SK-N-SH treated with all-trans-retinoic acid at 6 μM for 48 hours (cell line): ENCODE results near the gene ASIC1.

Experiments
- ESRRG ChIP-seq: fragments of 250-450 bp; sonication (Bioruptor Pico); IDR thresholded peaks from 2 replicates; pipeline ENCODE4 v1.6.1; 2021; ENCODE audit warnings: mild to moderate bottlenecking
- OSR1 ChIP-seq: fragments of 250-450 bp; sonication (Bioruptor Pico); IDR thresholded peaks from 2 replicates; pipeline ENCODE4 v1.8.0; 2022; ENCODE audit warnings: moderate library complexity, mild to moderate bottlenecking, inconsistent platforms
- PATZ1 ChIP-seq: fragments of 250-450 bp; sonication (Bioruptor Pico); IDR thresholded peaks from 2 replicates; pipeline ENCODE4 v1.8.0; 2020; ENCODE audit warnings: mild to moderate bottlenecking, moderate library complexity, borderline replicate concordance
- PPARA ChIP-seq: fragments of 250-450 bp; sonication (Bioruptor Pico); IDR thresholded peaks from 2 replicates; pipeline ENCODE4 v1.5.0; 2020; ENCODE audit warnings: mild to moderate bottlenecking, borderline replicate concordance
- RARB ChIP-seq: fragments of 250-450 bp; sonication (Bioruptor Pico); IDR thresholded peaks from 2 replicates; pipeline ENCODE4 v1.8.0; 2021; ENCODE audit warnings: mild to moderate bottlenecking, moderate library complexity
- SNAI2 ChIP-seq: fragments of 250-450 bp; sonication (Bioruptor Pico); IDR thresholded peaks from 2 replicates; pipeline ENCODE4 v1.5.0; 2020; ENCODE audit warnings: mild to moderate bottlenecking, moderate library complexity
- ZFP3 ChIP-seq: fragments of 250-450 bp; sonication (Bioruptor Pico); IDR thresholded peaks from 2 replicates; pipeline ENCODE4 v1.5.0; 2020; ENCODE audit warnings: mild to moderate bottlenecking, moderate library complexity
- ZFP30 ChIP-seq: fragments of 450-650 bp; formaldehyde crosslinking; IDR thresholded peaks from 2 replicates; pipeline ENCODE4 v1.5.0; 2022; ENCODE audit warnings: mild to moderate bottlenecking, moderate library complexity
- ZNF8 ChIP-seq: fragments of 450-650 bp; formaldehyde crosslinking; IDR thresholded peaks from 2 replicates; pipeline ENCODE4 v1.5.0; 2020; ENCODE audit warnings: mild to moderate bottlenecking, moderate library complexity
- TF ChIP-seq, protein P1 (sequence below): fragments of 250-450 bp; sonication (Bioruptor Pico); IDR thresholded peaks from 2 replicates; pipeline ENCODE4 v1.5.0; 2020; ENCODE audit warnings: mild to moderate bottlenecking, moderate library complexity

DNA sequence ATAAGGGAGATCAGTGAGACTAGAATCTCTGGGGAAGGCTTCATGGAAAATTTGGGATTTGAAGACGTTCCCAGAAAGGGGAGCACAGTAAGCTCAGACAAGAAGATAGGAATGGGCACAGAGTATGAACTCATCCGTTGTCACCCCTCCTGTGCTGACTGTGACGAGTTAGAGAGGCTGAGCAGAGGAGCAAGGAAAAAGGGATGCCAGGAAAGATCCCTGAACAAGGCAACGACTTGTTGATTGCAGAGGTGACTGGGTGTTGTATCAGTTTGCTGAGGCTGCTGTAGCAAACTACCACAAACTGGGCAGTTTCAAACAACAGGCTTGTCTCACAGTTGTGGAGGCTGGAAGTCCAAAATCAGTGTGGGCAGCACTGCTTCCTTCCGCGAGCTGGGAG, 40.6 kb downstream of the ASIC1 start:
- no peak for TF ChIP-seq ZFP3 (CRISPR knock-in tag)
- TF ChIP-seq PATZ1, result no peak
- TF ChIP-seq PPARA (CRISPR knock-in tag), result no peak
- TF ChIP-seq RARB (CRISPR knock-in tag), result no peak
- TF ChIP-seq ZNF8, result no peak
- no peak for TF ChIP-seq ZFP30 (CRISPR knock-in tag)
- TF ChIP-seq SNAI2 (CRISPR knock-in tag), result no peak
- TF ChIP-seq, protein P1, sequence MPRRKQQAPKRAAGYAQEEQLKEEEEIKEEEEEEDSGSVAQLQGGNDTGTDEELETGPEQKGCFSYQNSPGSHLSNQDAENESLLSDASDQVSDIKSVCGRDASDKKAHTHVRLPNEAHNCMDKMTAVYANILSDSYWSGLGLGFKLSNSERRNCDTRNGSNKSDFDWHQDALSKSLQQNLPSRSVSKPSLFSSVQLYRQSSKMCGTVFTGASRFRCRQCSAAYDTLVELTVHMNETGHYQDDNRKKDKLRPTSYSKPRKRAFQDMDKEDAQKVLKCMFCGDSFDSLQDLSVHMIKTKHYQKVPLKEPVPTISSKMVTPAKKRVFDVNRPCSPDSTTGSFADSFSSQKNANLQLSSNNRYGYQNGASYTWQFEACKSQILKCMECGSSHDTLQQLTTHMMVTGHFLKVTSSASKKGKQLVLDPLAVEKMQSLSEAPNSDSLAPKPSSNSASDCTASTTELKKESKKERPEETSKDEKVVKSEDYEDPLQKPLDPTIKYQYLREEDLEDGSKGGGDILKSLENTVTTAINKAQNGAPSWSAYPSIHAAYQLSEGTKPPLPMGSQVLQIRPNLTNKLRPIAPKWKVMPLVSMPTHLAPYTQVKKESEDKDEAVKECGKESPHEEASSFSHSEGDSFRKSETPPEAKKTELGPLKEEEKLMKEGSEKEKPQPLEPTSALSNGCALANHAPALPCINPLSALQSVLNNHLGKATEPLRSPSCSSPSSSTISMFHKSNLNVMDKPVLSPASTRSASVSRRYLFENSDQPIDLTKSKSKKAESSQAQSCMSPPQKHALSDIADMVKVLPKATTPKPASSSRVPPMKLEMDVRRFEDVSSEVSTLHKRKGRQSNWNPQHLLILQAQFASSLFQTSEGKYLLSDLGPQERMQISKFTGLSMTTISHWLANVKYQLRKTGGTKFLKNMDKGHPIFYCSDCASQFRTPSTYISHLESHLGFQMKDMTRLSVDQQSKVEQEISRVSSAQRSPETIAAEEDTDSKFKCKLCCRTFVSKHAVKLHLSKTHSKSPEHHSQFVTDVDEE (CRISPR knock-in tag), result no peak
- no peak for TF ChIP-seq ESRRG (CRISPR knock-in tag)
- no peak for TF ChIP-seq OSR1 (CRISPR knock-in tag)
